CD4-positive, alpha-beta T cell treated with Interleukin-15 for 1 hour (primary cell): ENCODE measurements around the gene GRN.
A peak's percentile ranks its signal among the peaks of the same experiment; 100 is the strongest.

Source experiments
- DNase-seq: peaks from one replicate; pipeline ENCODE4 v3.0.0-alpha.2; 2020

Gene GRN

DNA sequence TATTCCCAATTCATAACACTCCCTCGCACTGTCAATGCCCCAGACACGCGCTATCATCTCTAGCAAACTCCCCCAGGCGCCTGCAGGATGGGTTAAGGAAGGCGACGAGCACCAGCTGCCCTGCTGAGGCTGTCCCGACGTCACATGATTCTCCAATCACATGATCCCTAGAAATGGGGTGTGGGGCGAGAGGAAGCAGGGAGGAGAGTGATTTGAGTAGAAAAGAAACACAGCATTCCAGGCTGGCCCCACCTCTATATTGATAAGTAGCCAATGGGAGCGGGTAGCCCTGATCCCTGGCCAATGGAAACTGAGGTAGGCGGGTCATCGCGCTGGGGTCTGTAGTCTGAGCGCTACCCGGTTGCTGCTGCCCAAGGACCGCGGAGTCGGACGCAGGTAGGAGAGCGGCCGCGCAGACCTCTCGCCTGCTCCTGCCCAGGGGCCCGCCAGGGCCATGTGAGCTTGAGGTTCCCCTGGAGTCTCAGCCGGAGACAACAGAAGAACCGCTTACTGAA is at the start of gene GRN:
GRN (plus strand) TSS at position 364 of the 515 bp plus-strand sequence. CDS start 3,863 bp downstream, outside the sequence.
- DNase-seq, result peak; percentile 87

DNA sequence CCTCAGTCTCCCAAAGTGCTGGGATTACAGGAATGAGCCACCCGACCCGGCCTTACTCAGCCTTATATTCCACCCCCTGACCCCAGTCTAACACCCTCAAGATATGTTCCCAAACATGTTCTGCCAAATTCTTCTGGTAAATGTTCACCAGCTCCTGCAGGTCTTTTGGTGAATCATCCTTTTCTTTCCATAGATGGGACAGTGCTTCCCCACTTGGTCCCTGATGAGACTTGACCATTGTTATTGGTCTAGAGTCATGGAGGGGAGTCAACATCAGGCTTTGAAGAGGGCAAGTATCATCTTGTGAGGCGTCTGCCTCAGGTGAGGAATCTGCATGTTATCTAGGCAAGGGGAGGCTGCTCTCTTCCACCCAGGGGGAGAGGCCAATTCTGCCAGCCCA is 47.1 kb upstream of the GRN start:
- DNase-seq, result no peak

DNA sequence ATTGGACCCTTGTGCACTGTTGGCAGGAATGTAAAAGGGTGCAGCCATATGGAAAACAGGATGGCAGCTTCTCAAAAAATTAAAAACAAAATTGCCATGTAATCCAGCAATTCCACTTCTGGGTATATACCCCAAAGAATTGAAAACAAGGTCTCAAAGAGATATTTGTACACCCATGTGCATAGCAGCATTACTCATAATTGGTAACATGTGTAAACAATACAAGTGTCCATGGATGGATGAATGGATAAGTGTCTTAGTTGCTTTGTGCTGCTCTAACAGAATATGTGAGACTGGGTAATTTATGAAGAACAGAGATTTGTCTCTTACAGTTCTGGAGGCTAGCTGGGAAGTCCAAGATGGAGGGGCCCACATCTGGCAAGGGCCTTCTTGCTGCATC is 40.5 kb upstream of the GRN start:
- no peak for DNase-seq

DNA sequence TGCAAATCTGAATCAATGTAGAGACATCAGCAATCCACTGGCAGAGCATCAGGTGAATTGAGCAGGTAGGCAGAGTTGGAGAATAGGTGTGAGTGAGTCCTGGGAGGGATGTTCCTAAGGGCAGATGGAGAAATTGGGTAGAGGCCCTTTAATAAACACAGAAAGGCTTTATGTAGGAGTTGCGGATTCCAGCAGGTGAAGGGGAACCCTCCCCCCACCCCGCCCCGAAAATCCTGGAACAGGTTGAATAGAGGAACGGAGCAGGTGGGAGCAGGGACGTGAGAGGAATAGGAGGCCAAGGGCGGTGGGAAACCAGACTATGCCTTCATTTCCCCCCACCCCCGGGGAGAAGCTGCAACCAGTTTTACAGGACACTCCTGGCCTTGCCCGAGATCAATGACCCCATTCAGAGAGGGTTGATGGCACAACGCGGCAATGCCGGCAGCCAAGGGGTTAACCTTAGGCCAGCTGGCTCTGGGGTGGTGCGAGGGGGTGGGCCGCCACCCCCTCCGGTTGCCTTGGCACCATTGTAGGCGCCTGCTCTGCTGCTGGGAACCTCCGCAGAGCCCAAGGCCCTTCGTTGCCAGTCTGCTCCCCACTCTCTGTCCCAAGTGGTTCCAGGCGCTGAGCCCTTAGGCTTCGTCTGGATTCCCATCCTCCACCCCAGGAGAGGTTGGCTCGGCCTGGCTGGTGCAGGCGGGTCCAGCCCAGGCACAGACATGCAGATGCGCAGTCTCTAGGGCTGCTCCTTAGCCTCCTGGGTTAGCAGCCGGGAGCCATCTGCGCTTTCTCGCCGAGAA is 37.5 kb upstream of the GRN start:
- no peak for DNase-seq

DNA sequence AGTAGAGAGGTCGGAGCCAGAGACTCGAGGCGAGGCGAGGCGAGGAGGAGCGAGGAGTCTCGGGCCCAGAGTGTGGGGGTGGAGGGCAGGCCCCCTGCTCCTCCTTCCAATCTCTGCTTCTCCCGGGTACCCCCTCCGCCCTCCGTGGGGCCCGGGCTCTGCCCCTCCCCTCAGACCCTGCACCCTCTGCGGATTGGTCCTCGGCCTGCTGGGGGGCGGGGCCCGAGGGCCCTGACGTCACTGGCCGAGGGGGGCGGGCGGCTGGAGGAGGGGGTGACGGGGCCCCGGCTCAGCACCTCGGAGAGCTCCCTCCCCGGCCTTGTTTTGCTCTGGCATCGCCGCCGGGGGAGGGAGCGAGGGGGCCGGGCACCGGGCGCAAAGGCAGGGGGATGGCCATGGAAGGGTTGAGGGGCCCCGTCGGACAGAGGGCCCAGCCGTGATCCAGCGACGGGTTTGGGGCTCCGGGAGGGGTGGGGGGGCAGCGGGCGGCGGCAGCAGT is 36.7 kb upstream of the GRN start, which contains the start of gene RUNDC3A:
RUNDC3A (plus strand) TSS at position 282 of the 499 bp plus-strand sequence. CDS start 232 bp downstream, outside the sequence.
- DNase-seq, result peak; percentile 86

DNA sequence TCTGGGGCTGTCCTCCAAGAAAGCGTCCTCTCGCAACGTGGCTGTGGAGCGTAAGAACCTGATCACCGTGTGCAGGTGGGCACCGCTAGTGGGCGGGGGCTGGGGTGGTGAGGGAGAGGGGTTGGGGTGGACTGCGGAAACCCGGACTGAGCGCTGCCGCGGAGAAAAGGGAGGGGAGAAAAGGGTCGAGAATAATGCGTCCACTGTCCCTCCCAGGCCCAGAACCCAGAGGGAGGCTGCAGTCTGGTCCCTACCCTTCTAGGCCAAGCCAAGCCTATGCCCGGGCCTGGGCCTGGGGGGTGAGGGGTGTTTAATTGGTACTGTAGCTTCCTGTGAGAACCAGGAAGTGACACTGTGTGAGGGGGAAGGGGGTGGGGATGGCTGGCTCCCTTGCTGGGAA is 36.2 kb upstream of the GRN start:
- DNase-seq, result no peak

DNA sequence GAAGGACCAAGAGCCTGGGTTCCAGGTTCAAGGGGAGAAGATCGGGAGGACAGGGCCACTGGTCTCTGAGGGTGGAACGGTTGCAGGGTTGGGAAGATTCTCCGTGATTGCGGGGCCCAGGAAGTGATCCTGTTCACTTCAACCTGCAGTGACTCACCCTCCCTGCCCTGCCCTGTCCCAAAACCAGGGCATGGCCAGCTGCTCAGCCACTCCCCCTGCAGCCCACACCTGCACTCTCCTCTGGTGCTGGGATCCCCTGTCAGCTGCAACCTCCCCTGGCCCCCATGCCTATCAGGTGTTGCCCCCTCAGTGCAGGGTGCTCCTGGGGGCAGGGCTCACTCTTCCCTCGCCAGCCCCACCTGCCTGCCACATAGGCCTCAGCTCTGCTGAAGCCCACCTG is 35.6 kb upstream of the GRN start:
- no peak for DNase-seq

DNA sequence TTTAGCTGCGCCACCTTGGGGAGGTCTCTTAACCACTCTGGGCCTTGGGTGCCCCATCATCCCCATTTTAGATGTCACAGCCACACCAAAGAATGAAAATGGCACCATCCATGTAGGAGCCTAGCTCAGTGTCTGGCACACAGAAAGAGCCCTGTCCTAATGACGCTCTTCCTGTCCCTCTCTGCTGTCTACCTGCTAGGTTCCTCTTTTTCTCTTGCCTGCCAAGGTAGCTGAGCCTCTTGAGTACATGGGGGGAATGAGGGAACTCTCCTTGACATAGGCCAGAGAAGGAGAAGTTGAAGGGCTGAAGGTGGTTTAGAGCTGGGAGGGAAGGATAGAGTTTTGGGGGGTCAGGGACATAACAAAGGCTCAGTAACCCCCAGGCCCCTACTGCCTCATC is 34.9 kb upstream of the GRN start:
- DNase-seq, result no peak

DNA sequence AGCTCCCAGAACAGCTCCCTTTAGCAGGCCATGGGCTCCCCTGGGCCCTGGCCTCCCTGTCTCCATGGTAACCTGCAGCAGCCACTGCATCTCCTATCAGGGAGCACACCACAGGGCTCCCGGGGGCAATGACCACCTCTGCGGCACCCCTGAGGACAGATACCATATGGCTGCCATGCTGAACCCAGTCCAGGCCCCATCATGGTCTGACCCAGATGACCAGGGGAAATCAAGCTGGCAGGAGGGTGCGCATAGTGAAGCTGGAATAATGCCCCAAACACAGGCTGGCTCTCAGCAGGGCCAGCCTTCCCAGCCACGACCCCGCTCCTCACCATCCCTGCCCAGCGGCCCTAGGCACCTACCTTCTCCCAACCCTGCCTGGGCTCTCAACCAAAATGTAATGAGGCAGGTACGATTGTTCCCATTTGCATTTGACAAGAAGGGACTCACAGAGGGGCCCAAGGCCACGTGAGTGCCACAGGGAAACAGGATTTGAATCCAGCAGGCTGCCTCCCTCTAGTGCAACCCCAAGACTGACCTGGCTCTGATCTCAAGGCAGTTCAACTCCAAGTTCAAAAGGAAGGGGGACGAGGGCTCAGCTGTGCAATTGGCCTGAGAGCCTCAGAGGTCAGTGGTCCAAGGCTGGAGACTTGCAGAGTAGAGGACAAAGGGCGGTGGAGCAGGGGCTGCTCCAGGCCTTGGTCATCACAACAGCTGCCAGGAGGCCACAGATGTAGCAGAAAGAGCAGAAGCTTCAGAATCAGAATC is 34.3 kb upstream of the GRN start:
- no peak for DNase-seq

DNA sequence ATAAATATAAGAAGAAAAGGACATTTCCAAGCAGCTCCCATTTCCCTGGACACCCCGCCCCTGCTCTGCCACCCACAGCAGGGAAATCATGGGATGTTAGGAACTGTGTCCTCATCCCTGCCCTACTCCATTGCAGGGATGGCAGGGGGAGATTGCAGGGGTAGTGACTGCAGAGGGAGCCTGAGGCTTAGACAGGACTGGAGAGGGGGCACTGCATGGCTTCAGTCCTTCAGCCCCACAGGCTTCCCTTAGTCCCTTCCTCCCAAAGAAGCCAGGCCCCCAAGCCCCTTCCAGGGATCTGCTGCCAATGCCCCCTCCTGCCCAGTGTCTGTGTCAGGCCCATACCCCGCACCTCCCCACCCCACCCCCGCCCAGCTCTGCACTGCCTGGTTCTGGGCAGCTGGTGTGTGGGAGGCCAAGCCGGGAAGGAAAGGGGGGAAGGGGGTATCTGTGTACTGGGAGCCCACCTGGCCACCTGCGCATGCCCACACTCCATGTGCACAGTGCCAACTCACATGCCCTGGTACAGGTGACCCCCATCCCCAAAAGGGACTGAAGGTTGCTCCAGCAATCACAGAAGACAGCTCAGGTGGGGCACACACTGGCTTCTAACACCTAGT is 33.4 kb upstream of the GRN start:
- DNase-seq, result no peak

DNA sequence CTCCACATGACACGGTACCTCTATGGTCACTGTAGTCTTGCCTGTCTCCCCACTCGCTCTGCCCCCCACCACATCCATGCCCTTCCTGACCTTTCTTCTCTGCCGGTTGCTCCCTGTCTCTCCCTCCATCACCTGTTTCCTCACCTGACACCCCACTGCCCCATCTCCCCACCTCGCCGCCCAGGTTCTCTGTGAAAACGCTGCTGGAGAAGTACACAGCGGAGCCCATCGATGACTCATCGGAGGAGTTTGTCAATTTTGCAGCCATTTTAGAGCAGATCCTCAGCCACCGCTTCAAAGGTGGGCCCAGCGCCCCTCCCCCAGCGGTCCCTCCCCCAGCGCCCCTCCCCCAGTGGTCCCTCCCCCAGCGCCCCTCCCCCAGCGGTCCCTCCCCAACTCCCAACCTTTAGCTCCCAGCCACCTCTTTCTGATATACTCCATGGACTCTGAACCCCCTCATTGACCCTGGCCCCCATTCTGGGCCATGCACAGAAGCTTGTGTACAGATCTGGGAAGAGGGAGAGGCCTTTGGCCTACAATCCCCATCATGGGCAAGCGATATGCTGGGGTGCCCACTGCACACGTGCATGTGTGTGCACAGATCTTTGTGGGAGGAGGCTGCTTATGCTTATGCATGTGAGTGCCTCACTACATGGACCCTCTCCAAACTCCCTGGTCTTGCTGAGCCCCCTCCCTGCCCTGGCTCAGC is 32.6 kb upstream of the GRN start:
- no peak for DNase-seq

DNA sequence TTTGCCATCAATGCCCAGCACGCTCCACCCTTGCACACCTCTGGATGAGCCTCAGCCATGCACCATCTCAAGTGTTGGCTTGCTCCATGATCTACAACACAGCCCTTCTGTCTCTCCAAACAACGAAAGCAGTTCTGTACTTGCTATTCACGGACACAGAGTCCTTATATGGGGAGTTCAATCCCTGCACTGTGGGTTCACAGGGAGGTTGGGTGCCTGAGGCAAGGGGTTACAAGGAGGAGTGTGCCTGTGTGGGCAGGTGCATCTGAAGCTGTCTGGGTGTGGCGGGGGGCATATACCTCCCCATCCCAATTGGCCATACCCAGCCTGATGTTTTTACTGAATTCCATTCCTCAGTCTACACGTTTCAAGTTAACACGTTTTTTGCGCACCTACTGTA is 31.1 kb upstream of the GRN start:
- DNase-seq, result no peak

DNA sequence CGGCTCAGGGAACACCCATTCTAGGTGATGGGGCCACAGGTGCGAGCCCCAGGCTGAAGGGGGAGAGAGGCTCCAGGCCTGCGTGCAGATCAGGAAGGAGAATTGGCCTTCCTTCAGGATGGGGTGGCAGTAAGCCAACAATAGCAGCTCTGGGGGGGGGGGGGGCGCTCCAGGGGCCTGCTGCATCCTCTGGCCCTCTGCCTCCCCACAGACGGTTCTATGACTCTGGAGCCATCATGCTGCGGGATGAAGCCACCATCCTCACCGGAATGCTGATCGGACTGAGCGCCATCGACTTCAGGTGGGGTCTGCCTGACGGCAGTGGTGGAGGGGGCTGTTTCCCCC is 30.6 kb upstream of the GRN start:
- DNase-seq, result no peak

DNA sequence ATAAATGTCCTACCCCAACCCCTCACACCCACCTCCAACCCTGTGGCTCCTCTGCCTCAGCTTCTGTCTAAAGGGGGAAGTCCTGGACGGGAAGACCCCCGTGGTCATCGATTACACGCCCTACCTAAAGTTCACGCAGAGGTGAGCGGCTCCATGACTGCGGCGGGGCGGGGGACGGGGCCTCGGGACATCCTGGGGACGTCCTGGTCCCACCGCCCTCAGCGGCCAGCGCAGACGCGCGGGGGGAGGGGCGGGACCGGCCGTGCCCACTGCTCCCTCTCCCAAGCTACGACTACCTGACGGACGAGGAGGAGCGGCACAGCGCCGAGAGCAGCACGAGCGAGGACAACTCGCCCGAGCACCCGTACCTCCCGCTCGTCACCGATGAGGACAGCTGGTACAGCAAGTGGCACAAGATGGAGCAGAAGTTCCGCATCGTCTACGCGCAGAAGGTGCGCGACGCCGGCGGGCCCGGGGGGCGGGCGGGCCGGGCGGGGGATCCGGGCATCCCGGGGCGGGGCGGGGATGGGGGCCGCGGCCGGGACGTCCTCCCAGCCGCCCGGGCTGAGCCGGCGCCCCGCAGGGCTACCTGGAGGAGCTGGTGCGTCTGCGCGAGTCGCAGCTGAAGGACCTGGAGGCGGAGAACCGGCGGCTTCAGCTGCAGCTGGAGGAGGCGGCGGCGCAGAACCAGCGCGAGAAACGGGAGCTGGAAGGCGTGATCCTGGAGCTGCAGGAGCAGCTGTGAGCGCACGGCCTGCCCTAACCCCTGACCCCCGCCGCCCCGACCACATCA is 30.0 kb upstream of the GRN start:
- no peak for DNase-seq

DNA sequence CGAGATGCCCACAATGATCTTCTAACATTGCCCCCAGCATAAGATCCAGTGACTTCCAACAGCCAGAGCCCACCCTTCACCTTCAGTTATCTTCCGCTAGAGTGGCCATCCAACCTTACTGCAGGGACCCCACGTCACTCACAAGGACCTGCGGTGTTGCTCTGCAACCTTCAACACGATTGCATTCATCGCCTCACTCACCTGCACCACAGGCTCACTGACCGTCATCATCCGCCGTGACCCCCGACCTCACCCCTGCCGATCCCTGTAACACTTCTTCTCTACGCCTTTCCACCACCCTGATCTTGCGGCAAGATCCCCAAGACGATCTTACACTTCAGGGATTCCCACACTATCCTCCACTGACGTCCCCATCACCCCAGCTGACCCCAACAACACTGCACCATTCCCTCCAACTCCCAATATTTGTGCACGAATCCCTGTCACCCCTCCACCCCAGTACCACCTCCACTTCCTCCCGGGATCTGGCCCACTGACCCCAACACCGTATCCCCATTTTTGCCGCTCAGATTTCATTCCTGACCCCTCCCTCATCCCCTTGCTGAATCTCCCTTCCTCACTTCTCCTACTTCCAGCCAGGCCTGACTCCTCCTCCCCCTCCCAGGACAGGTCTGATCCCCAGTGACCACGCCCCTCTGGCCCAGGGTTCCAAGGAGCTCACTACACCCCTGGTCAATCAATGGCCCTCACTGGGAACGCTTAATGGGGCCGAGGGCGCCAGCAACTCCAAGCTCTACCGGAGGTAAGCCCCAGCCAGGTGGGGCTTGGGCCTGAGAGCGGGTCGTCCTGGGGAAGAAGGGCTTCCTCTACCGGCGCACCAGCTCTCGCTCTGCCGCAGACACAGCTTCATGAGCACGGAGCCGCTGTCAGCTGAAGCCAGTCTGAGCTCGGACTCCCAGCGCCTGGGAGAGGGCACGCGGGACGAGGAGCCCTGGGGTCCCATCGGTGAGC is 29.1 kb upstream of the GRN start:
- DNase-seq, result no peak

DNA sequence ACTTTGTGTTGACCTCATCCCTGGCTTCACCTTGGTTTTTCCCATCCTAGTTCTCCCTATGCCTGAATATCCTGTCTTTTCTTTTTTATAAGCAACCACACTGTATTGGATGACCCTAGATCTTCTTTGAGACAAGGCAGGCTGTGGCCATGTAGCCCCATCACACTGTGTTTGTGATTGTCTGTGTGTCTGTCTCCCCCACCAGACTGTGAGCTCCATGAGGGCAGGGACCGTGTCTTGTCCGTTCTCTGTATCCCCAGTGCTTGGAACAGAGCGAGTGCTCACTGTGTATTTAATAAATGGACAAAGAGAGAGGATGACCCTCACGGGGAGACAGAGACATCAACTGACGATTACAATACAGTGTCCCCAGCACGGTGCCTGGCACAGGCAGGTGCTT is 27.6 kb upstream of the GRN start:
- no peak for DNase-seq

DNA sequence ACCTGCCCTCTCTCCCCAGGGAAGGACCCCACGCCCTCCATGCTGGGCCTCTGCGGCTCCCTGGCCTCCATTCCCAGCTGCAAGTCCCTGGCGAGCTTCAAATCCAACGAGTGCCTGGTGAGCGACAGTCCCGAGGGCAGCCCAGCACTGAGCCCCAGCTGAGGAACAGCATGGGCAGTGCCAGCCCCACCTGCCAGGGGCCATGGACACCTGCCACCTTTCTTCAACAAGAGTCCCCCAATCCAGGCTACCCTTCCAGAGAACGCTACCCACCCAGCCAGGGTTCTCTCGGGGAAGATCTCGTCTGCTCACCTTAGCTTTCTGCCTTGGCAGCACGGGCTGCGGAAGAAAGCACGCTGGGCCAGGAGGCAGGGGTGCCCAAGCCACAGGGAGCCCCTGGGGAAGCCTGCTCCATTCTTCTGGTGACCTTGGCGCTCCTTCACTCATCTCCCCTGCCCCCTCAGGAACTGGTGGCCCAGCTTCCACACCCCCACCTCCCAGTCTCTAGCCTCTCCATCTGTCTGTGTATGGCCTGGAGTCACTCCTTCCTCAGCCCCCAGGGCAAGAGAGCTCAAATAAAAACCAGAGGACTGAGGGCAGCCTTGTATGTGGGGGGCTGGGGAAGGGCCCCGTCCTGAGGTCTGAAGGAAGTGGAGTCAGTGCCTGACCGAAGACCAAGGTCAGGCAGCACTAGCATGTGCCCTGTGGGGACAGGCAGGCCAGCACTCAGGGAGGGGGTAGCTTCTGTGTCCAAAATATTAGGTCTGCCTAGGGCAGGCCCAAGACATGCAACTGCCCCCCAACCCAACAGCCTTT is 26.8 kb upstream of the GRN start:
- DNase-seq, result no peak

DNA sequence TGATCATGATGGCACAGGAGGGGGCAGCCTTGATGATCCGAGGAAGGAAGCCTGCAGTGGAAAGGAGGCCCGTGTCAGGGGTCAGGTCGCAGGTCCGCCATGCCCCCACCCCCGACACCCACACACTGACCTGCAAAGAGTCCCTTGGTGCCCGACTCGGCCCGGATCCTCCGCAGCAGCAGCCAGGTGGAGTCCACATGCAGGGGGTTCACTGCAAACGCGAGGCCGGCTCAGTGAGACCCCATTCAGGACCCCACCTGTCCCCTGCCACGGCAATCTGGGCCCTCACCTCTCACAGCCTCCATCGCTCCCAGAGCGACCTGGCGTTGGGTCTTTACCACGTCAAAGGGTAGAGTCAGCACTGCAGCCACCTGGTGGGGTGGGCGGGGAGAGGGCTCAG is 25.0 kb upstream of the GRN start:
- DNase-seq, result no peak

DNA sequence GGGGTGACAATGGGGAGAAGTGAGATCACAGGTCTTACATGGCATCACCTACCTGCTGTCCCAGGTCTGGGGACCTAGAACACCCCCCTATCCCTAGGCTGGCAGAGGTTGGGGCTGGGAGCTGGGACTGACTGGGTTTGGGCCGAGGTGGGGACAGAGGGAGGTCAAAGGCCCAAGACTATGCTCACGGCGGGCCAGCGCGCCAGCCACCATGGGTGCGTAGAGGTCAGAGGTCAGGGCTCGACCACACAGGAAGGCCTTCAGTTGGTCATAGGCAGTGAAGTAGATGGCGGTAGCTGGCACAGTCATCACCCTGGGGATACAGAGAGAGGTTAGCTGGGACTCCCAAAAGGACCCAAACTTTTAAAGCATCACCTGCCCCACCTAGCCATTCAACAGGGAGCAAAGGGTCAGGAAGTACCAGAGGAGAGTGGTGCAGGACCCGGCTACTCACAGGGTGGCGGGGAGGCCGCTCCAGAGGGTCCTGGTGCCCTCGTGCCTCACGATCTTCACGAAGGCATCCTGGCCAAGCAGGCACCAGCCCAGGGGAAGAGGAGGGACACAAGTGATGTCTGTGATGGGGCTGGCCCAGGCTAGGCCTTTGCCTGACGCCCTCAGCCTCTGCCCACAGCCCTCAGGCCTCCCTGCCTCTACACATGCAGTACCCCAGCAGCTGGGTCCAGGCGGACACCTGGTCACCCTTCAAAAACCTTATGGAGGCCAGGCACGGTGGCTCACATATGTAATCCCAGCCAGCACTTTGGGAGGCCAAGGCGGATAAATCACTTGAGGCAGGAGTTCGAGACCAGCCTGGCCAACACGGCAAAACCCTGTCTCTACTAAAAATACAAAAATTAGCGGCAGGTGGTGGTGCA is 23.6 kb upstream of the GRN start:
- DNase-seq, result no peak
